WERI-Rb-1 (cell line): ENCODE measurements around the gene TRAPPC2B.

Experiments used
- DNase-seq: peaks from one replicate; pipeline ENCODE4 v3.0.0-alpha.2; 2020
- H3K27ac ChIP-seq: fragments of 250-450 bp; sonication (Bioruptor Pico); 2 replicates; pipeline ENCODE4 v1.5.1; 2020; ENCODE audit warnings: mild to moderate bottlenecking, moderate library complexity
- H3K27me3 ChIP-seq: fragments of 250-450 bp; sonication (Bioruptor Pico); 2 replicates; pipeline ENCODE4 v1.5.1; 2021; ENCODE audit warnings: mild to moderate bottlenecking, low read depth, moderate library complexity; ENCODE audit not compliant: insufficient read depth, severe bottlenecking
- H3K36me3 ChIP-seq: fragments of 250-450 bp; sonication (Bioruptor Pico); 2 replicates; pipeline ENCODE4 v1.5.1; 2020; ENCODE audit warnings: mild to moderate bottlenecking, moderate library complexity
- H3K4me3 ChIP-seq: 2 replicates; pipeline ENCODE4 v1.5.1; 2011; ENCODE audit warnings: low read depth, mild to moderate bottlenecking, control low read depth, low read length
- H3K9me3 ChIP-seq: fragments of 250-450 bp; sonication (Bioruptor Pico); 2 replicates; pipeline ENCODE4 v1.5.1; 2021; ENCODE audit warnings: mild to moderate bottlenecking, moderate library complexity; ENCODE audit not compliant: severe bottlenecking
- TF ChIP-seq, protein P1 (sequence below): IDR thresholded peaks from 2 replicates; pipeline ENCODE4 v1.5.1; 2011; ENCODE audit warnings: low read depth, mild to moderate bottlenecking, control low read depth, inconsistent platforms, low read length

TRAPPC2B gene

GRCh38 chr19:57342582-57342981 lies 20.8 kb upstream of the TRAPPC2B start:
- no peak overlapping the region for H3K4me3 ChIP-seq
- no peaks in the 10 kb centered on the region for H3K27me3 ChIP-seq
- TF ChIP-seq, protein P1, sequence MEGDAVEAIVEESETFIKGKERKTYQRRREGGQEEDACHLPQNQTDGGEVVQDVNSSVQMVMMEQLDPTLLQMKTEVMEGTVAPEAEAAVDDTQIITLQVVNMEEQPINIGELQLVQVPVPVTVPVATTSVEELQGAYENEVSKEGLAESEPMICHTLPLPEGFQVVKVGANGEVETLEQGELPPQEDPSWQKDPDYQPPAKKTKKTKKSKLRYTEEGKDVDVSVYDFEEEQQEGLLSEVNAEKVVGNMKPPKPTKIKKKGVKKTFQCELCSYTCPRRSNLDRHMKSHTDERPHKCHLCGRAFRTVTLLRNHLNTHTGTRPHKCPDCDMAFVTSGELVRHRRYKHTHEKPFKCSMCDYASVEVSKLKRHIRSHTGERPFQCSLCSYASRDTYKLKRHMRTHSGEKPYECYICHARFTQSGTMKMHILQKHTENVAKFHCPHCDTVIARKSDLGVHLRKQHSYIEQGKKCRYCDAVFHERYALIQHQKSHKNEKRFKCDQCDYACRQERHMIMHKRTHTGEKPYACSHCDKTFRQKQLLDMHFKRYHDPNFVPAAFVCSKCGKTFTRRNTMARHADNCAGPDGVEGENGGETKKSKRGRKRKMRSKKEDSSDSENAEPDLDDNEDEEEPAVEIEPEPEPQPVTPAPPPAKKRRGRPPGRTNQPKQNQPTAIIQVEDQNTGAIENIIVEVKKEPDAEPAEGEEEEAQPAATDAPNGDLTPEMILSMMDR, result no peak
- H3K27ac ChIP-seq, result no peak overlapping the region
- no peaks in the 10 kb centered on the region for H3K36me3 ChIP-seq
- no peak for DNase-seq
- no peaks in the 10 kb centered on the region for H3K9me3 ChIP-seq

GRCh38 chr19:57348136-57348535 lies 15.2 kb upstream of the TRAPPC2B start:
- peak; percentile 10 for DNase-seq
- Histone ChIP-seq H3K27ac (no peak overlapping the region), H3K9me3 (no peaks in the 10 kb centered on the region), H3K4me3 (no peak overlapping the region), H3K36me3 (peaks cover 2% of the 10 kb centered on the region), H3K27me3 (no peaks in the 10 kb centered on the region)
- TF ChIP-seq, protein P1, result no peak

- TF ChIP-seq, protein P1, result no peak
- no peaks in the 10 kb centered on the region for H3K27me3 ChIP-seq
- peak; percentile 92 for DNase-seq
- H3K27ac ChIP-seq, result peak within 1 kb of the TSS; percentile 69
- H3K4me3 ChIP-seq, result peak within 1 kb of the TSS; percentile 89
- no peaks in the 10 kb centered on the region for H3K9me3 ChIP-seq
- H3K36me3 ChIP-seq, result peaks cover 30% of the 10 kb centered on the region
These were observed 12.2 kb upstream of the TRAPPC2B start, which contains the start of gene ZNF304 for GRCh38 chr19:57350877-57351805. Gene ZNF304 (plus strand): TSS chr19:57351271. CDS start chr19:57351665, 394 bp downstream.

GRCh38 chr19:57351867-57352266 lies 11.5 kb upstream of the TRAPPC2B start:
- TF ChIP-seq, protein P1, result no peak
- Histone ChIP-seq H3K27ac (no peak overlapping the region), H3K4me3 (peak overlapping the region; percentile 89), H3K36me3 (peaks cover 38% of the 10 kb centered on the region), H3K9me3 (no peaks in the 10 kb centered on the region), H3K27me3 (no peaks in the 10 kb centered on the region)
- DNase-seq, result no peak

GRCh38 chr19:57355916-57356315 lies 7.4 kb upstream of the TRAPPC2B start:
- Histone ChIP-seq H3K27ac (no peak overlapping the region), H3K27me3 (no peaks in the 10 kb centered on the region), H3K36me3 (peaks cover 55% of the 10 kb centered on the region), H3K4me3 (no peak overlapping the region), H3K9me3 (no peaks in the 10 kb centered on the region)
- TF ChIP-seq, protein P1, result no peak
- DNase-seq, result no peak
